Measurements from ENCODE around the gene BCL11A. TPM values are rescaled to one million over a fixed set of nuclear protein-coding genes. Genes with fewer than 3 reads are reported as not detected.

Gene BCL11A
- total and polyA plus RNA-seq, 4 donors: 0.08 to 8.5 (median 0.47) TPM

DNA sequence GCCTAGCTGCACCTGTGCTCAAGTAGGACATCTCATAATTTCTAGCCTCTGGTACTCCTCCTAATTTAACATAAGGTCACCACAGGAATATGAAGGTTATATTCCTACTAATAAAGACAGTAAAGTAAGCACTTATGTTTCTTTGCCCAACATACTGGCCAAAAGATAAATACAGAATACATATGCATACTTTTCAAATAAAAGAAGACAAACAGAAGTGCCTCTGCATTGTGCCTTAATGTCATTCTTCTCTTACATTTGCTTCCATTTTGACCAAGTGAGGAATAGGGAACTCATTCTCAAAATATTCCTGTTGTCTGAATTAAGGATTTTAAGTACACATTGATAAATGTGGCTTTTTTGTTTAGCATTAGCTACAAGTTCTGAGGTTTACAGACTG lies 5.6 kb downstream of the BCL11A start (continued):
- TF ChIP-seq, protein P1, sequence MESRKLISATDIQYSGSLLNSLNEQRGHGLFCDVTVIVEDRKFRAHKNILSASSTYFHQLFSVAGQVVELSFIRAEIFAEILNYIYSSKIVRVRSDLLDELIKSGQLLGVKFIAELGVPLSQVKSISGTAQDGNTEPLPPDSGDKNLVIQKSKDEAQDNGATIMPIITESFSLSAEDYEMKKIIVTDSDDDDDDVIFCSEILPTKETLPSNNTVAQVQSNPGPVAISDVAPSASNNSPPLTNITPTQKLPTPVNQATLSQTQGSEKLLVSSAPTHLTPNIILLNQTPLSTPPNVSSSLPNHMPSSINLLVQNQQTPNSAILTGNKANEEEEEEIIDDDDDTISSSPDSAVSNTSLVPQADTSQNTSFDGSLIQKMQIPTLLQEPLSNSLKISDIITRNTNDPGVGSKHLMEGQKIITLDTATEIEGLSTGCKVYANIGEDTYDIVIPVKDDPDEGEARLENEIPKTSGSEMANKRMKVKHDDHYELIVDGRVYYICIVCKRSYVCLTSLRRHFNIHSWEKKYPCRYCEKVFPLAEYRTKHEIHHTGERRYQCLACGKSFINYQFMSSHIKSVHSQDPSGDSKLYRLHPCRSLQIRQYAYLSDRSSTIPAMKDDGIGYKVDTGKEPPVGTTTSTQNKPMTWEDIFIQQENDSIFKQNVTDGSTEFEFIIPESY (IDR thresholded peaks at IDR 0.05): no peak
- TF ChIP-seq JUND (IDR thresholded peaks at IDR 0.05): no peak
- no peak for TF ChIP-seq RXRA (IDR thresholded peaks at IDR 0.05)
- TF ChIP-seq HNF4A (conservative IDR thresholded peaks at IDR 0.05): no peak

DNA sequence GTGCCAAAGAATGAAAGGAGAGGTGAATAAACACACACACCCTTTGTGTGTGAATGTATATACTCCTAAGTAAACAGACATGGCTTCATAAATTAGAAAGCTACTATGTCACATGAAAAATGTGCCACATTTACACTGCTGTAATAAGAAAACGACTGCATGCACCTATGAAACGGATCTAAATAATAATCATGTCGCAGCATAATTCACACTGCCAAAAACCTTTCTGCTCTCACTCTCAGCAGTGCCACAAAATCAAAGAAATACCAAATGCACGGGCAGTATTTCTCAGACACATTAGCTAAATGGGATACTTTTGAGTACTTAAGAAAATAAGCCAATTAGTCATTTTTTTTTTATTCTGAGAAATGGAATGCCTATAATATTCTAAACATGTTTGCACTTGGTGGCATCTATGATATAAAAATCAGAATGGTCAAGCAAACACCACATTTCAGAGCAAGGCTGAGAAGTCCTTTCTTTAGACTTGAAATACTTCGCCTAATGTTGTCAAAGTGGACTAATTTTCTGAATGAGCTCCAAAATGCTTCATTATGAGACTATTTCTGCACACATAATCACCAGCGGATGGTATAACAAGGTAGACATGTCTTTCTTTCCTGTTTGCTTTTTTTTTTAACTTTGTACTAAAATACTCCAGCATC lies 6.6 kb downstream of the BCL11A start:
- TF ChIP-seq TAF1 (conservative IDR thresholded peaks at IDR 0.05) (no peak), JUND (IDR thresholded peaks at IDR 0.05) (no peak), SP1 (IDR thresholded peaks at IDR 0.05) (no peak), RXRA (IDR thresholded peaks at IDR 0.05) (no peak), EGR1 (IDR thresholded peaks at IDR 0.05; ENCODE audit: low read depth in 2 of 2) (no peak)
- Histone ChIP-seq H3K36me3 (ENCODE audit: control insufficient read depth in 4 of 4, insufficient read depth in 3 of 4, low read depth in 1 of 4, low read length in 3 of 4) (no peaks in the 10 kb centered on the region), H3K9ac (ENCODE audit: low read depth in 1 of 2, low read length in 2 of 2) (no peak overlapping the region), H3K4me1 (ENCODE audit: control insufficient read depth in 4 of 4, insufficient read depth in 4 of 4, low read length in 3 of 4) (peaks cover 11 to 25% (median 14%) of the 10 kb centered on the region in 4 donors), H3K27ac (ENCODE audit: low read depth in 1 of 2, low read length in 2 of 2) (no peak overlapping the region), H3K9me3 (ENCODE audit: control insufficient read depth in 4 of 4, low read length in 3 of 4) (no peaks in the 10 kb centered on the region), H3K4me3 (ENCODE audit: low read depth in 1 of 3, low read length in 3 of 3) (no peak overlapping the region), H3K27me3 (ENCODE audit: control insufficient read depth in 4 of 4, insufficient read depth in 4 of 4, low read length in 3 of 4) (no peaks in the 10 kb centered on the region)
- 77% methylated on average over 6 of the region's 6 CpGs for WGBS
- no peak for DNase-seq (ENCODE audit: low spot score)

DNA sequence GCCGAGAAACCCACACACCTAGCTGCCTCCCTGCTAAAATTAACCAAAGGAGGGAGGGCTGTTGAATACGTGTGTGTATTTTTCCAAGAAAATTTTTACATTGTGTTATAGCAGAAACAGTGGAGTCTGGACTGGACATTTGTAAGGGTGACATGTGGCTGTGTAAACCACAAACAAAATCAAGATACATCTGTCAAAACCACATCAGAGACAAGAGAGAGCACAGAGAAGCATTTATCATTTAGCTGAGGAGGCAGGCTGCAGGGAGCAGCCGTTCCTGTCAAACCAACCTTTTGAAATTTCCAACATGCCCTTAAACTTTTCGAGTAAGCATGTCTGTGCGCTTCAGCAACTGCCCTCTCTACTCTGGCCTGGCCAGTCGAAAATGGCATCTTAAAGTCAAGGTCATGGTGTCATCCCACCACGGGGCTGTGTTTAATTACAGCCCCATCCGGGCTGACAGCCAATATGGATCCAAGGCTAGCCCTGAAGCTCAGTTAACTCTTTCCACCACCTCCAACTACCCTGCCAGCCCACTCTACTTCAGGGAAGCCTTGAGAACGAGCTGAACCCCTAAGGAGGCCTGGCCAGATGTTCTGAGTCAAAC lies 8.4 kb downstream of the BCL11A start:
- 48% methylated on average over 9 of the region's 9 CpGs for WGBS
- no peak overlapping the region for H3K4me3 ChIP-seq (ENCODE audit: low read depth in 1 of 3, low read length in 3 of 3)
- no peak overlapping the region for H3K27ac ChIP-seq (ENCODE audit: low read depth in 1 of 2, low read length in 2 of 2)
- no peaks in the 10 kb centered on the region for H3K9me3 ChIP-seq (ENCODE audit: control insufficient read depth in 4 of 4, low read length in 3 of 4)
- DNase-seq (ENCODE audit: low spot score): no peak
- H3K27me3 ChIP-seq (ENCODE audit: control insufficient read depth in 4 of 4, insufficient read depth in 4 of 4, low read length in 3 of 4): peaks cover 0 to 1% (median 0%) of the 10 kb centered on the region in 4 donors
- no peak overlapping the region for H3K9ac ChIP-seq (ENCODE audit: low read depth in 1 of 2, low read length in 2 of 2)
- no peaks in the 10 kb centered on the region for H3K36me3 ChIP-seq (ENCODE audit: control insufficient read depth in 4 of 4, insufficient read depth in 3 of 4, low read depth in 1 of 4, low read length in 3 of 4)
- H3K4me1 ChIP-seq (ENCODE audit: control insufficient read depth in 4 of 4, insufficient read depth in 4 of 4, low read length in 3 of 4): peaks cover 5 to 10% (median 9%) of the 10 kb centered on the region in 4 donors
- no peak for TF ChIP-seq GABPA (IDR thresholded peaks at IDR 0.05 in 1 of 2, conservative IDR thresholded peaks at IDR 0.05 in 1 of 2)
- no peak for TF ChIP-seq HNF4A (conservative IDR thresholded peaks at IDR 0.05)

DNA sequence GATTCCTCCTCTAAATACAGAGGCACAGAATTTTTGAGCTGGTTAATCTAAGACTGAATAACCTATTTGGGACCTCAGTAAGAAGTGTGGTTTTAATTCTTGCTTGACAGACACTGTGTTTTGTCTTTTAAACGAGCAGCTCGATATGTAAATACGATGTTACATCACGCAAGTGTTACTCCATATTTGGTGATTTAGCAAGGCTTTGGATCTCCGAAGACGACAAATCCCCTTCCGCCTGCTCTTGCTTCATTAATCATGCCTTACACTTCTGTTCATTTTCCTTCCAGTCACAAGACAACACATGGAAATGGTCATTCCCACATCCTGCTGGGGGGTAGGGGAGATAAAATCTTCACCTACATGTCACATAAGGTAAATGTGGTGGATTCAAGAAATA lies 9.4 kb downstream of the BCL11A start:
- WGBS: 84% methylated on average over 7 of the region's 7 CpGs
- no peak overlapping the region for H3K4me3 ChIP-seq (ENCODE audit: low read depth in 1 of 3, low read length in 3 of 3)
- no peak overlapping the region for H3K9ac ChIP-seq (ENCODE audit: low read depth in 1 of 2, low read length in 2 of 2)
- no peak for DNase-seq (ENCODE audit: low spot score)
- TF ChIP-seq, protein P1 (IDR thresholded peaks at IDR 0.05): no peak
- TF ChIP-seq RXRA (IDR thresholded peaks at IDR 0.05): no peak
- TF ChIP-seq NR2F2 (IDR thresholded peaks at IDR 0.05): no peak
- TF ChIP-seq RAD21 (IDR thresholded peaks at IDR 0.05): no peak
- no peaks in the 10 kb centered on the region for H3K9me3 ChIP-seq (ENCODE audit: control insufficient read depth in 4 of 4, low read length in 3 of 4)
- H3K36me3 ChIP-seq (ENCODE audit: control insufficient read depth in 4 of 4, insufficient read depth in 3 of 4, low read depth in 1 of 4, low read length in 3 of 4): no peaks in the 10 kb centered on the region
- H3K27me3 ChIP-seq (ENCODE audit: control insufficient read depth in 4 of 4, insufficient read depth in 4 of 4, low read length in 3 of 4): peaks cover 0 to 3% (median 0%) of the 10 kb centered on the region in 4 donors
- H3K4me1 ChIP-seq (ENCODE audit: control insufficient read depth in 4 of 4, insufficient read depth in 4 of 4, low read length in 3 of 4): peaks cover 0 to under 1% (median under 1%) of the 10 kb centered on the region in 4 donors
- no peak overlapping the region for H3K27ac ChIP-seq (ENCODE audit: low read depth in 1 of 2, low read length in 2 of 2)

All from liver (tissue), 9 donors.